ENCODE results near the gene NAV2.
A peak's percentile ranks its signal among the peaks of the same experiment; 100 is the strongest.

The NAV2 gene

DNA sequence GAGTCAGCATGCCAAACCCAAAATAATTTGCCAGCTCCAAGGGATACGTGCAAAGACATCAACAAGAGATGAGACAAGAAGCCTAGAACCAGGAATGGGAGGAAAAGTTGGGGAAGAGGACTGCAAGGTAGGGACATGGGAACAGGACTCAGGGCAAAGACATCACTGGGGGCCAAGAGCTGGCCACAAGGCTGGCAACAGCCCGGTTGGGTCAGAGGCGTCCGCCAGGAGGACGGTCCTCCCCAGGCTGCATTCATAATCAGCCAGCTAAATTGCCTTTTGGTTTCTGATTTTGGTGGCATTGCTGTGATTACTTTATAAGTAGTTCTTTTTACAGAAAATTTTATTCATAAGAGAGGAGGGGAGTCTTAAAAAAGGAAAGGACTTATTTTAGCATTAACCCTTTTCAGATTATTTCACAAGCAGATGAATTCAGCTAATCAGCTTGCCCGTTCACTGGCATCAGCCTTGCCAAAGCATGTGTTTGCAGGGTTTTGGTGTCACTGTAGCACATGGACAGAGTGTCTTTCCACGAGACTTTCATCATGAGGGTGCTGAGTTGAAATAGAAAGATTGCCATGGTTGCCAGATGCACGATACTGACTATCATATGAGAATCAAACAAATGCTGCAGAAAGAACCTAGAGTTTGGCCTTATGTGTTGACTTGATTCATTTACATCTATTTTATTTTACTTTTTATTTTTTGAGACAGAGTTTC is 23.2 kb upstream of the NAV2 start:
- no peak for DNase-seq

DNA sequence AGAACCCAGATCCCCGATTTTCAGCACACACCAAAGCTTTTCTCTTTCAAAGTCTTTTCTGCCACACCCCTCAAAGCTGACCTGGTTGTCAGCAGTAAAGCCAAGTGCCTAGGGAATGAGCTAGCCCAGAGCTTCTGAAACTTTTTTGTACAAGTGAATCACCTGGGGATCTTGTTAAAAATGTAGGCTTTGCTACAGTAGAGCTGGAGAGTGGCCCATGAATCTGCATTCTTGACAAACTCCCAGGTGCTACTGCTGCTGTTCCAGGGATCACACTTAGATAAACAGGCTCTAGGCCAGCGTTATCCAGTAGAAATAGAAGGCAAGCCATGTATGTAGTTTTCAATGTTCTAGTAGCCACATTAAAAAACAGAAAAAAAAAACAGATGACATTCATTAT is 21.8 kb upstream of the NAV2 start:
- no peak for DNase-seq

DNA sequence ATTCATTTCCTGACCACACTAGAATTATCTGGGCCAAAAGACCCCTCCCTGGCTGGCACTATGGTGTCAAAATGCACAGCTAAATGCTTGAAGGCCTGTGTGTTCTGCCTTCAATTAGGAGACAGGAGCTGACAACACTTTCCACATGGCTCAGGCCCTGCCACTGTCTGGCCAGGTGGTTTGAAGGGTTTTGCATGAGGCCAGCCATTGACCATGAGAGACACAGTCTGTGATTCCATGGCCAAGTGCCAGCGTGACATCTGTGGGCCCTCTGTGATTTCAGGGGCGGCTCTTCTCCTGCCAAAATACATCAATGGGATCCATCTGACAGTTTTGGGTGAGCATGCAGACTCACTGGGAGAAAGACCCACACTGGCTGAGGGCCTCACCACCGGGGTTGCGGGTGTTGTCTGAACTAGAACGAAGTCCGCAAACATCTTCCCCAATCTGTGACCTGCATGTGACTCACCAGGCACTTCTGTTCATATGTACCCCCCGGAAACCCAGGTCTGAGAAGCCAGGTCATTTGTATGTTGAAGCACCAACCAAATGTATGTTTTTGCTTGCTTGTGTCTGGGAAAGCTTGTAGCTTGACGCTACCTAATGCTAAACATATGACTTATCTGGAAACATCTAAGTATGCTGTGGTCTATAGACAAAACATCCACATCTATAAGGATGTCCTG is 20.7 kb upstream of the NAV2 start:
- DNase-seq = no peak

DNA sequence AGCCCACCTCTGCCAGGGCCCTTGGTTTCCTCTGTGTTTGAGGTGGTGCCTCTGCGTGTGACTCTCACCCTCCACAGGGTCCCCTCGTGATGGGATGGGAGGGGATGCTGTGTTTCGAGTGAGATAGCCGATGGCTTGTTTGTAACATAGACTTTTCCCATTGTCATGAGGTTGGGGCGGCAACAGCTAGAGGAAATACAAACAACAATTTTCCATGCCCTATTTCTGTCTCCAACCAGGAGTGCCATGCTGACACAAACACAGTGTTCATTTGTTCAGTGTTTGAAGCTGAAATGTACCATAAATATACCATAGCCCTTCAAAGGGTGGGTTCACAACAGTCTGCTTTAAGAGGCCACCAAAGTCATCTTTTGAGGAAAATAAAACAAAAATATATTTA is 19.5 kb upstream of the NAV2 start:
- no peak for DNase-seq

DNA sequence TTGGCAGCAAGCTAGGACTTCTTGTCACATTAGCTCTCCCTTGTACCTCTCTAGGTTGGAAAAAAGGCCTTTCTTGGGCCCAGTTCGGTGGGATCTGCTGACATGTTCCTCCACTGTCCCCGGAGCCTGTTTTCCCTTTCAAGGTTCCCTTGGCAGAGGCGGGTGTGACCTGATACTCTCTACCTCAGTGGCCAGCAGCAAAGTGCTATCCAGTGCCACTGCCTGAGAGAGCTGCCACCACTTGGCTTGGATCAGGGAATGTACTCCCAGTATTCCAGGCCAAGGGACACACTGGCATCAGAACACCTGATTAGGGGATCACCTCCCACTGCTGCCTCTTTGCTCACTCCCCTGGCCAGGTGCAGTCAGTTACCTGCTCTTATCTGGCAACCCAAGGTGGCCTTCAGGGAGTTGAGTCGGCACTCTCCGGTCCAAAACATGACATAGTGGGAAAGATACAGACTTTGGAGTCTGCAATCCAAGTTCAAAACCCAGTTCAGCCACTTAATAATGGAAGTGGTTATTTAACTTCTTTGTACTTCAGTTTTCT is 17.8 kb upstream of the NAV2 start:
- DNase-seq = no peak

DNA sequence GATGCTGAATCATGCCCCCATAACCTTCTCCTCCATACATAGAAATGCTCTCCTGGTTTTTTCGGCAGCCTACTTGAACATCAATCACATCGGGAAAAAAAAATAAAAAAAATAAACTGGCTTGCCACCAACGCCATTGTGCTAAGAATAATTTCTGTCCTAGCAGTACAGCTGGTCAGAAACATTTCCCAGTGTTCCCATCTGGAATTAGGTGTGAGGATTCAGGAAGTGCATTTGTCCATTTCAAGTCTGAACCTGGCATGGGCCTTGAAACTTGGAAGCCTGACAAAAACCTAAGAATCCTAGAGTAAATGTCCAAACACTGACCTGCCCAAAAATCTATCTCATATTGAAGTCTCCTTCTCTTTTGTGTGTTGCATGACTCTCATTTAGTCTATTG is 16.6 kb upstream of the NAV2 start:
- DNase-seq = no peak

DNA sequence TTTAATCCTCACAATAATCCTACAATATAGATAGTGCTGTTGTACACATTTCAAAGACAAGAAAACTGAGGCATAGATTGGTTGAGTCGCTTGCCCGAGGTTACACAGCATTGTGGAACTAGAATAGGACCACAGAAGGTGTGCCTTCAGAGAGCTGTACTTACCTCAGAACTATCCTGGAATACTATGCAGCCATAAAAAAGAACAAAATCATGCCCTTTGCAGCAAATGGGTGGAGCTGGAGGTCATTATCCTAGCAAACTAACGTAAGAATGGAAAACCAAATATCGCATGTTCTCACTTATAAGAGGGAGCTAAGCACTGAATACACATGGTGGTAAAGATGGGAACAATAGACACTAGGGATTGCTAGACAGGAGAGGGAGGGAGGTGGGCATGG is 15.7 kb upstream of the NAV2 start:
- DNase-seq = no peak

DNA sequence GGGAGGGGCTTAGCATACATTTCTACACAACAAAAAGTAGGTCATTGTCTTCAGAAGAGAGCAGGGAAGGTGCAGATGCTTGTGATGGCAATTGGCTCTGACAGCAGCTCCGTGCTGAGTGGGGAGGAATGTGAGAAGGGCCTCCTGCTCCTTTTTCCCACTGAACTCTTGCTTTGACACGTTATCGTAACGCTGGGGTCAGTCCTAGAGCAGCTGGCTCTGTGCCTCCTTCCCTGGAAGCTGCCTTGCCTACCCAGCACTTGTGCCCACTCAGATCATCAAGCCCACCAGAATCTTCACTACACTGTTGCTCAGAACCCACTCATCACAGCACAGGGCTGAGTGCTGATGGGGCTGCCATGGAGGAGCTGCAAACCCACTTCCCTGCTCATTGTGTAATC is 14.9 kb upstream of the NAV2 start:
- no peak for DNase-seq

DNA sequence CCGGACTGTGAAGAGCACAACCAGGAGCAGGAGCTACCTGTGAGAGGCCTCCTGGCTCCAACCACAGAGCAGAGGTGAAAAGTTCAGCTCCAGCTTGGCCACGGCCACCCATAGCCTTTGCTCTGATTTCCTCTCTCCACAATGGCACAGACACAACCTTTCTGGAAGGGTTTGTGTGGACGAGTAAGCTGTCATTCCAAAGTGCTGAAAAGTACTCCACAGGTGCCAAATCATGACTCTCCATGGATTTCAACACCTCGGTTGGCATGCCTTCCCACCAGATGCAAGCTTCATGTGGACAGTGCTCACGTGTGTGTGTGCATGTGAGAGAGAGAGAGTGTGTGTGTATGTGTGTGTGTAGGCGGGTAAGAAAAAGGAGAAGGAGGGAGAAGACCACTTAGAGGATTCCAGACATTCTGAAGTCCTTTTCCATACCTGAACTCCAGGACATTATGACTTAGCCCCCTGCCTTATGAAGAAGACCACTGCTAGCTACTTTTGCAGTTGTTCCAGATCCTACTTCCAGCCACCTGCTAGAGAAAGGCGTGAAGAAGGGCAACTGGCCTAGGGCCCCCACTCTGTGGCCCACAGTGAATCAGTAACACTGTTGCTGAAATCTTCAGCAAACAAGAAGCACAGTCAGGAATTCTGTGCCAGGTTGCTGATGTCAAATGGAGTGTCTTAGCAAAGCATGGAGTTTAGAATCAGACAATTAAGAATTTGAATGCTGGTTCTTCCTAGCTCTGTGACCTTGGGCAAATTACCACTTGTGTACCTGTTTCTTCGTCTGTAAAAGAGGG is 13.9 kb upstream of the NAV2 start:
- DNase-seq = no peak

DNA sequence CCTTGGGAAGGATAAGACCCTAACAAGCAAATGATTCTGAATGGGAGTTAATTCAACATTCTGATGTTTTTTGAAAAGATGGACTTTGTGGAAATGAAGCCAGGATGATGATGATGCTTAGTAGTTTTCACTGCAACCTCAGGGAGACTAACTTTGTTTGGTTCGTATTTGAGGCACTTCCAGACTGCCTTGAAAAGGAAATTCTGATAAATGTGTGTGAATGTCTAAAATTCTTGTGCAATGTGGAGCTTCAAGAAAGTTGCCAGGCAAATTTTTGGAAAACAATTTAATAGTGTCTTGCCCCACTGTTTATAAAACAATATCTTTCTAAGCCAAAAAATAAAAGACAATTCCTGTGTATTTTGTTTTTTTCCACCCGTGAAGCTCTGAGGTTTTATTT is 11.2 kb upstream of the NAV2 start:
- no peak for DNase-seq

DNA sequence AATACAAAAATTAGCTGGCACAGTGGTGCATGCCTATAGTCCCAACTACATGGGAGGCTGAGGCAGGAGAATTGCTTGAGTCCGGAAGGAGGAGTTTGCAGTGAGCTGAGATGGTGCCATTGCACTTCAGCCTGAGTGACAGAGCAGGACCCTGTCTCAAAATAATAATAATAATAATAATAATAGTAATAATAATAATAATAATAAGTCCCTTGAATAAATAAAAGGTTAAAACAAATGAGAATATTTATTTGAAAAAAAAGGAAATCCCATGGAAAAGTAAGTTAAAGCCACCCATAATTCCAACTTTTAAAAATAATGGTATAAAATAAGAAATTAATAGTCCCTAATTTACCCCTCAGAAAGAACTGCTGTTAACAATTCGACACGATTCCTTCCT is 10.0 kb upstream of the NAV2 start:
- no peak for DNase-seq

DNA sequence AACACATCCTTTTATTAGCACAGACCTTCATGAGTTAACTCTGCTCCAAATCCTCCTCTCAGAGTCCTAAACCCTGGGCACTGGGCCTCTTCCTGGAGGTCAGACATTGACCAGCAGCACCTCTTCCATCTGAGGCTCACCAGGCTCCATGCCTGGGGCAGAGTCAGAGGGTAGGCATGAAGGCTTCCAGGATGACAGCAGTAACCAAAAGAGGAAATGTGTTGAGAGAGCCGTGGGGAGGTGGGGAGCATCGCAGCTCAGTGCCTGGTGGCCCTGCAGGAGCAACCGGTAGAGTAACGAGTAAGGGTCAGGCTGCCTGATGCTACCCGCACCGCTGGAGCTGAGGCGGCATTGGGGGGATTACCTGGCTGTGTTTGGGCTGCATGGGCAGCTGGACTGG is 9.4 kb upstream of the NAV2 start:
- no peak for DNase-seq

DNA sequence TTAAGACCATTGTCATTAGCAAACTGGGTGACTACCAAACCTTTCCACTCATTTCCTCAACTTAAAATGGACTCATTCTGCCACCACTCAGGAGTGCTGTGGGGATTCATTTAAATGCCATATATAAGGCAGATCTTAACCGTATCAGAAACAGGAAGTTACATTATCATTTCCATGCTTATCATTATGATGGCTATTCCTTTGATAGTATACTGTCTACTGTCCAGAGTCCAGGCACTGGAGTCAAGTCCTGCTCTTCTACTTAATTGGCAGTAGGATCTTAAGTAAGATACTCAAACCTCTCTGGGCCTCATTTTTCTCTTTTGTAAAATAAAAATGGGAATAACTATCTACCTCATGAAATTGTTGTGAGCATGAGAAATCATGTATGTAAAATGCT is 8.4 kb upstream of the NAV2 start:
- DNase-seq = no peak

DNA sequence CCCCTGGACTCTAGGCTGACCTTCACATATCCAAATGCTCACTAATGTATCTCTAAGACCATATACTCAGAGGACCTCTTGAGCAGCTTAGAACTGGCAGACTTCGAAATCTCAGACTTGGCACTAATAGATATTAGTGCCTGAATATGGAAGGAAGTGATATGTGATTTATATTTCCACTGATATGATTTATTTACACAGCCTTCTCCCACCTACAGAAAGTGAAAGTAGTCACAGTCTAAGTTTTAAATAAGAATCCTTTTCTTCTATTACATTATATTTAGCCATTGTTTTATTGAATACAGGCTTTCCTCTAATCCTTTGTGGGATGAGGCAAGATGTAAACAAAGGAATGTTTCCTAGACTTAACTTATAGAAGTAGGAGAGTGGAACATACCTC is 6.7 kb upstream of the NAV2 start:
- no peak for DNase-seq

DNA sequence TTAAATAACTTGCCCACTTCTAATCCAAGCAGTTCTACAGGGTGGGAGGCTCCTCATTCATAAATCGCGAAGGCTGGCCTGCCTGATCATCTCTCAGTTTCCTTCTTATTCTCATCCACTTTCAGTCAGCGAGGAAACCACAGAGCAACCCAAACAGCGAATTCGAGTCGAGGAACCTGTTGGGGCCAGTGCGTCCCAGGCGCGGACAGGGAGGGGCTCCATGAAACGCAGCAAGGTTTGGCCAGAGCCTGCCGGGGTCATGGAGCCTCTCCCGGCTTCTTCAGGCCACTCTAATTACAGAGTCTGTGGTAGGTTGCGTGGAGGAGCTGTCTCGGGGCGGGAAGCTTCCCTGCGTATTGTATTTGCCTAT is 741 bp upstream of the NAV2 start:
- DNase-seq = peak in 1 of 5 experiments; percentile 40

DNA sequence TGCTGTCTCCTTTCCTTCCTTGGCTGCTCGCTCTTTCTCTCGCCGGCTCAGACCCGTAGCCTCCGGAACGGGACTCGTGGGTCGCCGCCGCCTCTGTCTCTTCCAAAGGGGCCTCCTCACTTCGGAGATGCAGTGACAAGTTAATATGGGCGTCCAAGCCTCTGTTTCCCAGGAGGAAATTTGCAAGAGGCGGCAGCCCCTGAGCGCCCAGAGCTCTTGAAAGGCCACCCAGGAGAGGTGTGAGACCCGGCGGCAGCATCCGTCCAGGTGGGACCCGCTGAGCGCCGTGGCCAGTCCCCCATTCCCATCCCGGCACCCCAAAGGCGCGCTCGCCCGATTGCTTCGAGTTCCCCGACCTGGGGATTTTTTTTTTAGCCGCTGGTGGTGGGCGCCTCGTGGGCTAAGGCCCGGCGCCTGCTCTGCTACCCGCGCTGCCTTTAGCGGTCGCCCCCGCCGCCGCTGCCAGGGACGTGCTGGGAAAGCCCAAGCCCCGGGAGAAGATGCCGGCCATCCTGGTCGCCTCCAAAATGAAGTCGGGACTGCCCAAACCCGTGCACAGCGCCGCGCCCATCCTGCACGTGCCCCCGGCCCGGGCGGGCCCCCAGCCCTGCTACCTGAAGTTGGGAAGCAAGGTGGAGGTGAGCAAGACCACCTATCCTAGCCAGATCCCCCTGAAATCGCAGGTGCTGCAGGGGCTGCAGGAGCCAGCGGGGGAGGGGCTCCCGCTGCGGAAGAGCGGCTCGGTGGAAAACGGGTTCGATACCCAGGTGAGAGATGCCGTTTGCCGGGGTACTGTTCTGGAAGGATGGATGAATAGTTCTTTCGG is 772 bp downstream of the NAV2 start:
- no peak for DNase-seq

DNA sequence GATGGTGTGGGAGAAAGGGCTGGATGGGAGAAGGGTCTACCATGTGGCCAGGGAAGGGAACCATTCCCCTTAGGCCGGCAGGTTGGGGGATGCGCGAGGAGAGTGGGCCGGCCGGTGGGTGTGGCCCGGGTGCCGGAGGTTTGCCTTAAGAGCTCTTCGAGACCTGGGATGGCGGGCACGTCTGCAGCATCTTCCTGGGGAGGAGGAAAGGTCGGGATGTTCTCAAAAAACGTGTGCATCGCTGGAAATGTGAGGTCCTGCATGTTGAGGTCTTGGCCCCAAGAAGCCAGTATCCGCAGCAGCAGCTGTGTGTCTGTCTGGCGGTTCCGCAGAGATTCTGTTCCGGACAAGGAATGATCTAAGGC is 1.4 kb downstream of the NAV2 start:
- no peak for DNase-seq

DNA sequence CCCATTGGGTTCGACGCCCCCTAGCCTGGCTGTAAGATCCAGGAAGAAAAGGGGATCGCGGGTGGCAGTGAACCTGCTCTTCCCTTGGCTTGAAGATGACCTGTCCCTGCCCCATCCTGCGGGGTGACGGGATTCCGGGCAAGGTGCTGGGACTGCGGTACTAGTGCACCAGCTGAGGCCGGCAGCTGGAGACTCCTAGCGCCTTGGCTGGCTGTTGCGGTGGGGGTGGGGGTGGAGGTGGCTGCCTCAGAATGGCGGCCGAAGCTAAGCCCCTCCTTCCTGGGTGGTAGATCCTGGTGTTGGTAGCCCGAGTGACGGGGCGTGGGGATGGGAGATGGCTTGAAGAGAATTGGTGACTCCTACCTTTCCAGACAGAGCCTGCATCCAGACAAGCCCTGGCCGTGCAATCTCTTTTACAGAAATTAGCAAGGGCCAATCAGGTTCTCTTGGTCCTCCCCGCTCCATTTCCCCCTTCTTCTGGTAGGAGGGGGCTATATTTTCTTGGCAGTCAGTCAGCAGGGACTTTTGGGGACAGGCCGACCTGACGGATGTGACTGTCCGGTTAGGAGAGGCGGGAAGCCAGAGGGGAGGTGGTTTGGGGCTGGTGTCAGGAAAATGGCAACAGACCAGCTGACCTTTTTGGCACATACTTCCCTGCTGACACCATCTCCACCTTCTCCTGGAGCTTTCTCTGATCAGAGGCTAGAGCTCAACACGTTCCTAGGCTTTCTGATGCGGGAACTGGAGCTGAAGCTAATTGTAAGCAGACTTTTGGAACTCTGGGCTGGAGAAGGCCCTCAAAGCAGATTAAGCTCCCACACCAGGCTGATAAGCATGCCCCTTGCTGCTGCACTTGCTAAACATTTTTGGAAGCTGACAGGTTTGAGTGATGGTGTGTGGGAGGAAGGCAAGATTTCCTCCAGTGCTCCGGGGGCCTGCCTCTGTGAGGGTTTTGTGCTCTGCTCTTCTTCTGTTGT is 2.0 kb downstream of the NAV2 start:
- DNase-seq = no peak

DNA sequence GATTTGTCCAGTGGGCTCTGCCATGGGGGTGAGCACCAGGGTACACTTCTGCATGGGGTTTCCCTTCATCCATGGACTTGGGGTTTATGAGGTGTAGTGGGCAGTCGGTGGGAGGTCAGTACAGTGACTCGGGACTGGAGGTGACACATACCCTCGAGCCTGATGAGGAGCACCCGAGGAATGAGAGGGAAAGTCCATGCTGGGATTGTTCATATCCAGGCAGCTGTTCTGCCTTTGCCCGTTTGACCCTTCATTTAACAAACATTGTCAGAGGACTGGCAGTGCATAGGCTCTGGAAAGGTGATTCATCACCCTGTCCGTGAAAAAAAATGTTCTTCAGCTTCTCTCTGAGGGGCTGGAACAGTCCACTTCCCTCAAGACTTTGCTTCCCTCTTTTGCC is 2.7 kb downstream of the NAV2 start:
- no peak for DNase-seq

DNA sequence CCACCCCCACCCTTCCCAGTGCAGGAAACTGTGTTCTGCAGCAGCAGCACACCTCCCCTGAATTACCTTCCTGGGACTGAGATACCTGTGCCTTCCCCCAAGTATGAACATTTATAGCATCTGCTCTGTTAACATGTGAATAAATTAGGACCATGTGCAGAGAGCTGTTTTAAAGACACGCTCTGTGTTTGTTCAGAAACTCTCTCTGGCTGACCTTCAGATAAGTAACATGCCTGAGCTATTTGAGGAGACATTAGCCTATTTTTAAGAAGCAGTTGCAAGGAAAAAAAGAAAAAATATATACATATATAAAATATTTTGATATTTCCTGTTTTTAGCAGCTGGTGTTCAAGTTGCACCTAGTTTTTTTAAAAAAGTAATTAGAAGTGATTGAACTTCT is 5.4 kb downstream of the NAV2 start:
- no peak for DNase-seq

DNA sequence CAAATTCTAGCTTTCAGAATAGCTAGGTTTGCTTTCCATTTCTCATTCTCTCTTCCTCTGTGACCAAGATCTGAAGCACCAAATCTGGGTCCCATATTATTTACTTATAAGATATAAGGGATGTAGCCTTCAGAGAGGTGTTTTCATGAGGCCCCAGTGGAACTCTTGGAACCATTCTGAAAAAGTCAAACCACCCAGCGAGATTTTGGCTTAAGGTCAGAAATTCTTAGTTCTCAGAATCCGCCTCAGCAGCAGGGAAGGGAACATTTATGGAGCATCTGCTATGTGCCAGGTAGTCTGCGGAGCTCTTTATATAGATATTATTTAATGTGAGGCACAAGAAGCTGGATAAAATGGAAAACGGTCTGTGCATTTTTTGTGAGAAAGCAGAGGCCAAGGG is 6.3 kb downstream of the NAV2 start:
- no peak for DNase-seq

DNA sequence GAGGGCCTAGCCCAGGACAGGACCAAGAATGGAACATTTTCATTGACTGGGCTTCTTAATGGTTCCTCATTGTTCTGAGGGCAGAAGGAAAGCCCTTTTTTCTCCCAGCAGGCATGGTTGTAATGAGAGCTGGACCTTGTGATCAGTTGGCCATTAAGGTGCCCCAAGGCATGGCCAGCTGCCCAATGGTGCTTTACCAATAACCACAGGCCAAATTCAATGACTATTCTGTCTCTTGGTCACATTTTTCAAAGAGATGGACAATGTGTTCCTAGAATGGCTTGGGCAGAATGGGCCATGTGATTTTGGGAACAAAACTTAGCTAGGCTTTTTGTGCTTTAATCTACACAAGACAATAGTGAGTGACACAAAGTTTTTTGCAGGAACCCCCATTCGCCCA is 7.3 kb downstream of the NAV2 start:
- no peak for DNase-seq
